ENCODE data around the gene FNDC3B. TPM values are rescaled to one million over a fixed set of nuclear protein-coding genes. Genes with fewer than 3 reads are reported as not detected.

The FNDC3B gene
- total and polyA plus RNA-seq, 4 donors, result 23.3 to 74.2 (median 32.9) TPM

GRCh38 chr3:172002512-172003078 lies 36.8 kb upstream of the FNDC3B start:
- 60% methylated on average over 4 of the region's 4 CpGs for WGBS
- Histone ChIP-seq H3K36me3 (ENCODE audit: control insufficient read depth in 4 of 4, insufficient read depth in 3 of 4, low read depth in 1 of 4, low read length in 3 of 4) (no peaks in the 10 kb centered on the region), H3K9ac (ENCODE audit: low read depth in 1 of 2, low read length in 2 of 2) (no peak overlapping the region), H3K27ac (ENCODE audit: low read depth in 1 of 2, low read length in 2 of 2) (no peak overlapping the region), H3K4me3 (ENCODE audit: low read depth in 1 of 3, low read length in 3 of 3) (no peak overlapping the region), H3K4me1 (ENCODE audit: control insufficient read depth in 4 of 4, insufficient read depth in 4 of 4, low read length in 3 of 4) (no peaks in the 10 kb centered on the region), H3K9me3 (ENCODE audit: control insufficient read depth in 4 of 4, low read length in 3 of 4) (no peaks in the 10 kb centered on the region), H3K27me3 (ENCODE audit: control insufficient read depth in 4 of 4, insufficient read depth in 4 of 4, low read length in 3 of 4) (no peaks in the 10 kb centered on the region)
- no peak for DNase-seq (ENCODE audit: low spot score)
- TF ChIP-seq FOXA2 (IDR thresholded peaks at IDR 0.05) (no peak), MAX (IDR thresholded peaks at IDR 0.05) (no peak), JUND (IDR thresholded peaks at IDR 0.05) (no peak), YY1 (IDR thresholded peaks at IDR 0.05) (no peak), SP1 (IDR thresholded peaks at IDR 0.05) (no peak), HNF4G (IDR thresholded peaks at IDR 0.05) (no peak), REST (IDR thresholded peaks at IDR 0.05) (no peak), RXRA (IDR thresholded peaks at IDR 0.05) (no peak), GABPA (IDR thresholded peaks at IDR 0.05 in 1 of 2, conservative IDR thresholded peaks at IDR 0.05 in 1 of 2) (no peak), FOXA1 (IDR thresholded peaks at IDR 0.05) (no peak), NR2F2 (IDR thresholded peaks at IDR 0.05) (no peak), HNF4A (conservative IDR thresholded peaks at IDR 0.05) (no peak), ZBTB33 (IDR thresholded peaks at IDR 0.05) (no peak), EGR1 (IDR thresholded peaks at IDR 0.05; ENCODE audit: low read depth in 2 of 2) (no peak)

- no peaks in the 10 kb centered on the region for H3K36me3 ChIP-seq (ENCODE audit: control insufficient read depth in 4 of 4, insufficient read depth in 3 of 4, low read depth in 1 of 4, low read length in 3 of 4)
- H3K27ac ChIP-seq (ENCODE audit: low read depth in 1 of 2, low read length in 2 of 2), result no peak overlapping the region
- H3K27me3 ChIP-seq (ENCODE audit: control insufficient read depth in 4 of 4, insufficient read depth in 4 of 4, low read length in 3 of 4), result no peaks in the 10 kb centered on the region
- DNase-seq (ENCODE audit: low spot score), result no peak
- no peaks in the 10 kb centered on the region for H3K9me3 ChIP-seq (ENCODE audit: control insufficient read depth in 4 of 4, low read length in 3 of 4)
- no peaks in the 10 kb centered on the region for H3K4me1 ChIP-seq (ENCODE audit: control insufficient read depth in 4 of 4, insufficient read depth in 4 of 4, low read length in 3 of 4)
- H3K4me3 ChIP-seq (ENCODE audit: low read depth in 1 of 3, low read length in 3 of 3), result no peak overlapping the region
- WGBS, result 95% methylated on average over 6 of the region's 6 CpGs
- no peak overlapping the region for H3K9ac ChIP-seq (ENCODE audit: low read depth in 1 of 2, low read length in 2 of 2)
- TF ChIP-seq RAD21 (IDR thresholded peaks at IDR 0.05), result no peak
- no peak for TF ChIP-seq ZBTB33 (IDR thresholded peaks at IDR 0.05)
- TF ChIP-seq HNF4G (IDR thresholded peaks at IDR 0.05), result no peak
- TF ChIP-seq NR2F2 (IDR thresholded peaks at IDR 0.05), result no peak
- no peak for TF ChIP-seq RXRA (IDR thresholded peaks at IDR 0.05)
- no peak for TF ChIP-seq FOXA2 (IDR thresholded peaks at IDR 0.05)
- no peak for TF ChIP-seq EGR1 (IDR thresholded peaks at IDR 0.05; ENCODE audit: low read depth in 2 of 2)
- TF ChIP-seq HNF4A (conservative IDR thresholded peaks at IDR 0.05), result no peak
- no peak for TF ChIP-seq SP1 (IDR thresholded peaks at IDR 0.05)
- TF ChIP-seq JUND (IDR thresholded peaks at IDR 0.05), result no peak
- TF ChIP-seq REST (IDR thresholded peaks at IDR 0.05), result no peak
- no peak for TF ChIP-seq YY1 (IDR thresholded peaks at IDR 0.05)
- TF ChIP-seq TAF1 (conservative IDR thresholded peaks at IDR 0.05), result no peak
- TF ChIP-seq ATF3 (IDR thresholded peaks at IDR 0.05), result no peak
- TF ChIP-seq CTCF (IDR thresholded peaks at IDR 0.05; ENCODE audit: low read depth, low read length, missing input control), result no peak
- no peak for TF ChIP-seq FOXA1 (IDR thresholded peaks at IDR 0.05)
These were observed 36.2 kb upstream of the FNDC3B start for GRCh38 chr3:172003146-172003545.

Data from liver (tissue), 9 donors.